Activated CD4-positive, CD25-positive, alpha-beta regulatory T cell treated with anti-CD3 and anti-CD28 coated beads, Interleukin-2, amount 50 U/mL, for 72 hours (primary cell): Measurements from ENCODE around the gene DOK7.

ENCODE experiments used
- DNase-seq: peaks from one replicate; pipeline ENCODE4 v3.0.0; 2021

DOK7 gene

GRCh38 chr4:3464349-3464905, 1.3 kb downstream of the DOK7 start:
- no peak for DNase-seq

DNA sequence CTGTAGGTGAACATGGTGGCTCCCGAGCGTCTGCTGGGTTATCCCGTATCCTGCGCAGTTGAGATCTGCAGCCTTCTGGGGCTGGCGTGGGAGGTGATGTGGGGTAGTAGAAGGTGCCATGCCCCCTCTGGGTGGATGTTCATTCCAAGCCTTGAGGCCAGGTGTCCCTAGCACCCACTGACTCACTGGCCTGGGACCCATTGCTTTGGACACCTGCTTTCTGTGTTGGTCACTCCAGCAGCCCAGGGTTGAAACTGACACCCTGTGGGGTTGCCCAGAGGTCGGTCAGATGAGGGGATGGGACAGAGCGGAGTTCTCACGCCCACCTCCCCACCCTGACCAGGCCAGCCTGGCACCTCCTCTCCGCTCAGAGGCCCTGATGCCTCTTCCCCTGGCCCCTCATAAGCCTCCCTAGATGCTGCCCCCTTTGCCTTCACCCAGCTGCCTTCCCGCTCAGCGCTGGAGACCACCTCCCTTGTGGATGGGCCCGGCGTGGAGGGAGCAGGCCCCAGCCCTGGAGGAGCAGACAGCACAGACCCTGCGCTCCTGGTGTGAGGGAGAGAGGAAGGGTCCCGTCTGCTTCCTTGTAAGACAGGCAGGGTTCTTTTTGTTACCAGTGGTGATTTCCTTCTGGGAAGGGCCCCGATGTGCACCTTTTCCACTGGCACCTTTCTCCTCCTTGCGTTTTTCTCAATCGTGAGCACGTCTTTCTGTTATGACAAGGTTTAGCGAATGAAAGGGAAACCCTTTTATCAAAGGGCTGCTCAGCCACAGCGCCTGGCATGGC, 2.0 kb downstream of the DOK7 start:
- no peak for DNase-seq

GRCh38 chr4:3465698-3466671, 2.9 kb downstream of the DOK7 start:
- DNase-seq, result no peak

DNA sequence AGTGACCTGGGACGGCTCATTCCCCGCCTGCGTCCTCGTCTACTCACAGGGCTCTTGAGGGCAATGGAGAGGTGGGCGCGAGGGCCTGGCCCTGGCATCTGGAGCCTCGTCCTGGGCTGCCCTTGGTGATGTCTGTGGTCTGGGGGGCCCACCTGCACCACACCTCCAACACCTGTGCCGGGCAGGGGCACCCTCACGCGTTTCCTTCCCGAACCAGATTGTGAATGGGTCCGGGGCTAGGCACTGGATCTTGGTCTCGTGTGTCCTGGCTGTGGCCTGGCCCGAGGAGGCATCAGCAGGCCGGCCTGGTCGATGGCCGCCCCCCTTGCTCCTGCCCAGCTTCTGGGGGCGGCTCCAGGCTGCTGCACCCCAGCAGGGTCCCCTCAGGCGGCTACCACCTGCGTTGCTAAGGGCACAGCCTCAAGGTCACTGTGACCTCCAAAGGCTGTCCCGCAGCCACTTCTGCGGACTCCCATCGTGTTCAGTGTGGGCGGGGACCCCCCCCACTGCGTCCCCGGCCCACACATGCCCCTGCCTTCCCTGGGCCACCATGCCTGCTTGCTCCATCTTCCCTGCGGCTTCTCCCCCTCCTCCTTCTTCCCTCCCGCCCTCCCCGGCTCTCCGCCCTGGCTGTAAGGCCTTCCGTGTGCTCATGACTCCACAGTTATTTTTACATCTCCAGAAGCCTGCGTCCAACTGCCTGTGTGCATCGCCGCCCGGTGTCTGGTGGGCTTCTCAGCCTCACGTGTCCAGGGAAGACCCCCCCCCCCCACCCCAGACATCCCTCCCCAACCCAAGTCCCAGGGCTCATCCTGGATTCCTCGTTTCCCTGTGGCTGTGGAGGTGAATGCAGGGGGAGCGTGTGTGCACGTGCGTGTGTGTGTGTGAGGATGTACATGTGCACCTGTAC, 3.8 kb downstream of the DOK7 start:
- DNase-seq, result no peak

GRCh38 chr4:3467601-3468031, 4.5 kb downstream of the DOK7 start:
- no peak for DNase-seq

DNA sequence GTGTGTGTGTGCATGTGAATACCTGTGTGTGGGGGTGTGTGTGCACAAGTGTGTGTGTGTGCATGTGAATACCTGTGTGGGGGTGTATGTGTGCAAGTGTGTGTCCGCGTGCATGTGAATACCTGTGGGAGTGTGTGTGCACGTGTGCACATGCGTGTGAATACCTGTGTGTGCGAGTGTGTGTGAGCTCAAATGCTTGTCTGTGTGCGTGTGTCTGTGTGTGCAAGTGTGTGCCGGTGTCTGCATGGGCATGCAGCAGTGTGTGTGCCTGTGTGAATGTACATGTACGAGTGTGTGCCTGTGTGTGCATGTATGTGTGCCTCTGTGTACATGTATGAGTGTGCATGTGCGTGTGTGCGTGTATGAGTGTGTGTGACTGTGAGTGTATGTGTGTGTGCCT, 5.0 kb downstream of the DOK7 start:
- DNase-seq, result no peak

- DNase-seq, result no peak
Observed at GRCh38 chr4:3468804-3469203, 5.7 kb downstream of the DOK7 start.

GRCh38 chr4:3469386-3470243, 6.5 kb downstream of the DOK7 start:
- DNase-seq, result no peak

GRCh38 chr4:3470244-3471097, 7.4 kb downstream of the DOK7 start:
- DNase-seq, result no peak

GRCh38 chr4:3471098-3471760, 8.1 kb downstream of the DOK7 start:
- no peak for DNase-seq

- no peak for DNase-seq
Observed at GRCh38 chr4:3471886-3472285, 8.8 kb downstream of the DOK7 start.

GRCh38 chr4:3472411-3473141, 9.5 kb downstream of the DOK7 start:
- no peak for DNase-seq

DNA sequence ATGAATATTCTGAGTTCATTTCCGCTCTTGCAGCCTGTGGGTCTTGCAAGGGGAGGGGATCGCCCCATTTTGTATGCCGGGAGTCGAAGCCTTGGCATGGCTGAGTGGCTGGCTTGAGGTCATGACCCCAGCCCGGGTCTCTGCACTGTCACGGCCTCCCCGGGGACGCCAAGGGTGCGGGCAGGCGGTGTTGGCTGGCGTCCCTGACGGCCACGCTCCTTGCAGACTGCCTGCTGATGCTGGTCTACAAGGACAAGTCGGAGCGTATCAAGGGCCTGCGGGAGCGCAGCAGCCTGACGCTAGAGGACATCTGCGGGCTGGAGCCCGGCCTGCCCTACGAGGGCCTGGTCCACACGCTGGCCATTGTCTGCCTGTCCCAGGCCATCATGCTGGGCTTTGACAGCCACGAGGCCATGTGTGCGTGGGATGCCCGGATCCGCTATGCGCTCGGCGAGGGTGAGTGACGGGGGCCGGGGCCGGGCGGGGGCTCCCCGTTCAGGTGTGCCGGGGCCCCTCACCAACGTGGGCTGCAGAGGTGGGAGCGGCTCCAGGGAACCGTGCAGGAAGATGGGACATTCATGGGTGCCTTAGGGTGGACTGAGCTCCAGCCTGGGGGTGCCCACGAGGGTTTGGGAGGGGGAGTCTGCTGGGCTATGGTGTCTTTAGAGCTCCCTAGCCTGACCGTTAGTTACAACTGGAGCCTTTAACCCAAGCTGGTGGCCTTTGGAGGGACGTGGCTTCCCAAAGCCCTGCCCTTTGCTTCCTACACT, 10.3 kb downstream of the DOK7 start:
- no peak for DNase-seq

DNA sequence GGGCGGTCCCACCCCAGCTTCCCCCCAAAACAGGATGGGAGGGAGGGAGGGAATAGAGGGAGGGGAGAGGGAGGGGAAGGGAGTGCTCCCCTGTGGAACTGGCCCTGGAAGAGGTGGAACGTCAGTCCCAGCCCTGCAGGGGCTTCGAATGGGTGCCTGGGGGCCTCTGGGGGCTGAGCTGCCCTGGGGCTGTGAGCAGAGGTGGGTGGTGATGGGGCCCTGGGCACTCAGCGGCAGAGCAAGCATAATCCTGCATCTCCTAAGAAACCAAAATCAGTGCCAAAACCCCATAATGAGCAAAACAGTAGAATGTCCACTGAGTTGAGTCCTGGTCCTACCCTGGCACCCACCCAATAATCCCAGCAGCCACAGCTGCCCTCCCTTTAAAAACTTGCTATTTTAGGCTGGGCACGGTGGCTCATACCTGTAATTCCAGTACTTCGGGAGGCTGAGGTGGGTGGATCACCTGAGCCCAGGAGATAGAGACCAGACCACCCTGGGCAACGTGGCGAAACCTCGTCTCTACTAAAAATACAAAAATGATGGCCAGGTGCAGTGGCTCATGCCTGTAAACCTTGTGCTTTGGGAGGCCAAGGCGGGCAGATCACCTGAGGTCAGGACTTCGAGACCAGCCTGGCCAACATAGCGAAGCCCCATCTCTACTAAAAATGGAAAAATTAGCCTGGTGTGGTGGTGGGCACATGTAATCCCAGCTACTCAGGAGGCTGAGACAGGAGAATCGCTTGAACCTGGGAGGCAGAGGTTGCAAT, 11.1 kb downstream of the DOK7 start:
- DNase-seq, result no peak

DNA sequence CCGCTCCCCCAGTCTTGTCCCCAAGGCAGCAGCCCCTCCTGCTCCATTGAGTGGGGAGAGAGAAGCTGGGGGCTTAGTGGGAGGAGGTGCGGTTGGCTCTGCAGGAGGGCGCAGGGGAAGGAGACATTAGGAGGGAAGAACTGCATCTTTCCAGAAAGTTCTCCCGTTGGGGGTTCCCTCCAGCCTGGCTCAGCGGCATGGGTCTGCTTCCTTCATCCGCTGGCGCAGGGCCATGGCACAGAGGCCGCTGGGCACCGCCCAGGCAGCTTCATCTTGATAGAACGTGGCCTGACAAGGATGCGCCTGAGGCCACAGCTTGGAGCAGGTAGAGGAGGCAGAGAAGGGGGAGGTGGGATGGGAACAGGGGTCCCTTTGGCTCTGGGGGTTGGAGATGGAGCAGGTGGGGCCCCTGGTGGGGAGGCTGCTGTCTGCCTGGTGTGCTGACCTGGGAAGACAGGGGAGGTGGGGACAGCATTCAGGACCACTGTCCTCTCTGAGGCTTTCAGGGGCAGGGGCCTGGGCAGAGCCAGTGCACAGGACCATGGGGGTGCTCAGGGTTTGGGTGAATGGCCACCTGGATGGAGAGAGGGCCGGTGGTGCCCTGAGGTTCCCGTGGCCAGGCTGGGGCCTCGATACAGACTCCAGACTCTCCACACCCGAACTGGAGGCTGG, 12.1 kb downstream of the DOK7 start:
- no peak for DNase-seq

DNA sequence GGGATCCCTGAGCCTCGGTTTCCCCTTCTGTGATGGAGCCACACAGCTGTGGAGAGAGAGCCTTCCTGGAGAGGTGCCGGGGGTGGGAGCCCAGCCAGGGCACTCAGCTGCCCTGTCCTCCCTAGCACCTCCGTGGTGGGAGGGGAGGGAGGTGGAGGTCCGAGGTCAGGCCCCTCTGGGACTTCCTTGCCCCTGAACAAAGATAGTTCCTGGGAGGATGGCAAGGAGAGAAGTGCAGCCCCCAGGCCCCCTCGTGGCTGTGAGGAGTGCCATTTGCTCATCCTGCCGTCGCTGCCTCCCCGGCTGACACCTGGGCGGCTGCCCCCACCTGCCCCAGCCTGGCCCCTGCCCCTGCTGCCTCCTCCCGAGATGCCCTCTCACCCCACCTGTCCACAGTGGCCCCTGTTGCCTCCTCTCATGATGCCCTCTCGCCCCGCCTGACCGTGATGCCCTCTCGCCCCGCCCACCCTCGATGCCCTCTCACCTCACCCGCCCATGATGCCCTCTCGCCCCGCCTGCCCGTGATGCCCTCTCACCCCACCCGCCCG, 12.7 kb downstream of the DOK7 start:
- DNase-seq, result no peak

- DNase-seq, result no peak
Observed at GRCh38 chr4:3476341-3476747, 13.2 kb downstream of the DOK7 start.
